CD14-positive monocyte (primary cell): ENCODE measurements around the gene KNDC1. TPM values are rescaled to one million over a fixed set of nuclear protein-coding genes. Genes with fewer than 3 reads are reported as not detected.

ENCODE experiments used
- DNase-seq, 3 donors: peaks; one replicate each; pipeline ENCODE4 v3.0.0-alpha.2; 2011 to 2022
- H2AFZ ChIP-seq: 2 replicates; pipeline ENCODE4 v1.6.0; 2012; ENCODE audit warnings: mild to moderate bottlenecking, low read depth, low read length, inconsistent platforms; ENCODE audit not compliant: insufficient read depth, poor library complexity, severe bottlenecking
- H3K27ac ChIP-seq, 2 donors: 1 replicate in 1 of 2; 2 replicates in 1 of 2; pipeline ENCODE4 v1.5.1; 2012 to 2013; ENCODE audit warnings: low read length in 2 of 2, control low read depth in 1 of 2, inconsistent platforms in 1 of 2, low read depth in 1 of 2, mild to moderate bottlenecking in 1 of 2
- H3K27me3 ChIP-seq, 2 donors: one replicate each; pipeline versions ENCODE4 v1.6.0 to v1.6.1; 2011 to 2013; ENCODE audit warnings: low read length in 2 of 2; ENCODE audit not compliant: control insufficient read depth in 2 of 2, insufficient read depth in 2 of 2
- H3K36me3 ChIP-seq, 2 donors: replicated peaks in 1 of 2; 1 replicate in 1 of 2; 2 replicates in 1 of 2; pipeline versions ENCODE4 v1.5.1 to v1.6.1; 2012 to 2013; ENCODE audit warnings: low read length in 2 of 2, control low read depth in 1 of 2, inconsistent platforms in 1 of 2, mild to moderate bottlenecking in 1 of 2; ENCODE audit not compliant: insufficient read depth in 2 of 2, control insufficient read depth in 1 of 2
- H3K4me1 ChIP-seq, 2 donors: 1 replicate in 1 of 2; 2 replicates in 1 of 2; pipeline versions ENCODE4 v1.5.1 to v1.6.1; 2012 to 2013; ENCODE audit warnings: low read length in 2 of 2, control low read depth in 1 of 2, inconsistent platforms in 1 of 2, mild to moderate bottlenecking in 1 of 2, moderate library complexity in 1 of 2; ENCODE audit not compliant: insufficient read depth in 2 of 2, control insufficient read depth in 1 of 2
- H3K4me2 ChIP-seq: replicated peaks from 2 replicates; pipeline ENCODE3; 2012; ENCODE audit warnings: low read length, moderate library complexity, mild to moderate bottlenecking; ENCODE audit not compliant: poor library complexity, severe bottlenecking; ENCODE audit errors: extremely low read depth
- H3K4me3 ChIP-seq, 3 experiments: fragments of 200-600 bp in 1 of 3; sonication (generic) in 1 of 3; replicated peaks in 1 of 3; 1 replicate in 2 of 3; 2 replicates in 1 of 3; pipeline ENCODE4 v1.5.1; 2011 to 2013; ENCODE audit warnings: low read length in 3 of 3, mild to moderate bottlenecking in 3 of 3, control low read depth in 2 of 3, low read depth in 2 of 3, inconsistent platforms in 1 of 3, moderate library complexity in 1 of 3
- H3K79me2 ChIP-seq: 2 replicates; pipeline ENCODE4 v1.6.0; 2012; ENCODE audit warnings: mild to moderate bottlenecking, control low read depth, inconsistent platforms, low read length, moderate library complexity; ENCODE audit not compliant: insufficient read depth
- H3K9ac ChIP-seq: 2 replicates; pipeline ENCODE4 v1.6.0; 2017; ENCODE audit warnings: low read length, mild to moderate bottlenecking; ENCODE audit not compliant: insufficient read depth, poor library complexity, severe bottlenecking
- H3K9me3 ChIP-seq, 2 donors: replicated peaks in 1 of 2; 1 replicate in 1 of 2; 2 replicates in 1 of 2; pipeline versions ENCODE4 v1.5.1 to v1.6.1; 2012 to 2013; ENCODE audit warnings: low read length in 2 of 2, control low read depth in 1 of 2; ENCODE audit not compliant: control insufficient read depth in 1 of 2, insufficient read depth in 1 of 2
- H4K20me1 ChIP-seq: 2 replicates; pipeline ENCODE4 v1.6.0; 2012; ENCODE audit warnings: mild to moderate bottlenecking, low read length, control low read depth, moderate library complexity; ENCODE audit not compliant: insufficient read depth
- H3K27ac Mint-ChIP-seq, 7 donors: one replicate each; pipeline ENCODE4 v1.8.0; 2020; ENCODE audit warnings: mild to moderate bottlenecking in 7 of 7, mixed read lengths in 7 of 7, moderate library complexity in 6 of 7, inconsistent platforms in 2 of 7
- H3K27me3 Mint-ChIP-seq, 3 donors: one replicate each; pipeline ENCODE4 v1.8.0; 2021 to 2022; ENCODE audit warnings: low read depth in 3 of 3, mild to moderate bottlenecking in 3 of 3, mixed read lengths in 3 of 3, moderate library complexity in 3 of 3, inconsistent platforms in 1 of 3
- H3K36me3 Mint-ChIP-seq, 2 donors: one replicate each; pipeline ENCODE4 v1.8.0; 2020; ENCODE audit warnings: mixed read lengths in 2 of 2, inconsistent platforms in 1 of 2, mild to moderate bottlenecking in 1 of 2
- H3K4me1 Mint-ChIP-seq: one replicate; pipeline ENCODE4 v1.8.0; 2020; ENCODE audit warnings: mild to moderate bottlenecking, mixed read lengths
- H3K4me3 Mint-ChIP-seq, 2 donors: one replicate each; pipeline ENCODE4 v1.8.0; 2020; ENCODE audit warnings: mild to moderate bottlenecking in 2 of 2, mixed read lengths in 2 of 2, moderate library complexity in 1 of 2
- H3K9me3 Mint-ChIP-seq, 7 donors: one replicate each; pipeline ENCODE4 v1.8.0; 2020 to 2022; ENCODE audit warnings: mixed read lengths in 7 of 7, mild to moderate bottlenecking in 6 of 7, moderate library complexity in 6 of 7, inconsistent platforms in 2 of 7
- CTCF ChIP-seq: fragments of 200-600 bp; IDR thresholded peaks from one replicate; pipeline ENCODE4 v1.8.0; 2022; ENCODE audit warnings: antibody characterized with exemption, mild to moderate bottlenecking
- WGBS: methylation state at CpG from one replicate; pipeline ENCODE4 v1.1.5; 2013; ENCODE audit warnings: missing lambda C conversion rate; ENCODE audit not compliant: insufficient coverage; 5-methylcytosine and 5-hydroxymethylcytosine counted together
- intact Hi-C, 2 donors: fragments of 100-400 bp; cut with micrococcal nuclease; formaldehyde crosslinking; loops; one replicate each; pipeline versions ENCODE4 v1.15.0 to v1.15.1; 2023
- polyA plus RNA-seq, 3 donors: library from polyadenylated mRNA; depleted of rRNA in 1 of 3; unstranded in 2 of 3; stranded (reverse) in 1 of 3; fragments of 300-500 nt in 2 of 3; fragments of >200 nt in 1 of 3; fragmentation: Illumina TruSeq in 2 of 3; gene quantifications; 1 replicate in 2 of 3; 2 replicates in 1 of 3; pipeline ENCODE4 v1.2.3, GENCODE V29; 2012 to 2021

Gene KNDC1
- polyA plus RNA-seq, 3 donors, result 0.22 to 0.80 TPM; not detected in 1

- intact Hi-C loops, result no loop called here
- WGBS, result 2% methylated on average over 7 of the region's 12 CpGs
- Histone ChIP-seq H3K27ac (peak overlapping the region; percentile 82 to 99), H3K9ac (peak overlapping the region; percentile 97), H3K27me3 (no peaks in the 10 kb centered on the region), H3K36me3 (peaks cover 32 to 34% of the 10 kb centered on the region in 2 donors), H3K4me2 (peak overlapping the region; percentile 99), H3K4me1 (peaks cover 66 to 73% of the 10 kb centered on the region in 2 donors), H3K9me3 (no peaks in the 10 kb centered on the region), H4K20me1 (peaks cover 53% of the 10 kb centered on the region), H3K79me2 (peaks cover 36% of the 10 kb centered on the region), H3K4me3 (peak overlapping the region; percentile 61 to 94 (median 81)), H2AFZ (no peak overlapping the region)
- Mint-ChIP-seq H3K36me3 (peaks cover 26 to 33% of the 10 kb centered on the region in 2 donors), H3K27ac (peak overlapping the region; percentile 87 to 96 (median 94)), H3K4me1 (peaks cover 51% of the 10 kb centered on the region), H3K9me3 (peaks cover 0 to 2% (median 0%) of the 10 kb centered on the region in 7 donors), H3K4me3 (peak overlapping the region; percentile 90 to 91), H3K27me3 (peaks cover 0 to 18% (median 2%) of the 10 kb centered on the region in 3 donors)
- DNase-seq, result peak; percentile 53 to 74 (median 61)
- peak; percentile 30 for TF ChIP-seq CTCF
Measured at GRCh38 chr10:133275684-133276092, 115.7 kb downstream of the KNDC1 start.

Other genes with a start within 250 kb of the KNDC1 start
- under 1 TPM in 1 of 3 donors, not detected in 2; 0.07 TPM for gene CFAP46, start 217.6 kb upstream of the KNDC1 start, polyA plus RNA-seq
- not detected for gene ADGRA1, start 72.3 kb upstream of the KNDC1 start, polyA plus RNA-seq
- under 1 TPM; 0.14 to 0.48 (median 0.24) TPM for gene UTF1, start 70.0 kb downstream of the KNDC1 start, polyA plus RNA-seq
- gene VENTX, start 77.6 kb downstream of the KNDC1 start, polyA plus RNA-seq, result 10 to 100 TPM in 1 of 3 donors, 1 to 10 TPM in 2; 1.4 to 56.0 (median 1.6) TPM
- gene ADAM8, start 116.6 kb downstream of the KNDC1 start, polyA plus RNA-seq, result 100 to 1,000 TPM in 1 of 3 donors, 10 to 100 TPM in 2; 32.7 to 228 (median 72.8) TPM
- 10 to 100 TPM; 25.9 to 78.6 (median 39.3) TPM for gene TUBGCP2, start 148.7 kb downstream of the KNDC1 start, polyA plus RNA-seq
- 100 to 1,000 TPM in 1 of 3 donors, 10 to 100 TPM in 2; 30.3 to 118 (median 84.7) TPM for gene ZNF511, start 148.7 kb downstream of the KNDC1 start, polyA plus RNA-seq
- not detected for gene CALY, start 176.7 kb downstream of the KNDC1 start, polyA plus RNA-seq
- gene PRAP1, start 187.2 kb downstream of the KNDC1 start, polyA plus RNA-seq, result not detected
- 10 to 100 TPM; 29.8 to 56.8 (median 39.0) TPM for gene FUOM, start 197.8 kb downstream of the KNDC1 start, polyA plus RNA-seq
- gene ECHS1, start 213.1 kb downstream of the KNDC1 start, polyA plus RNA-seq, result 100 to 1,000 TPM in 1 of 3 donors, 10 to 100 TPM in 2; 34.6 to 102 (median 85.1) TPM
- gene PAOX, start 219.0 kb downstream of the KNDC1 start, polyA plus RNA-seq, result 1 to 10 TPM; 3.9 to 9.5 (median 9.3) TPM
- gene MTG1, start 233.9 kb downstream of the KNDC1 start, polyA plus RNA-seq, result 10 to 100 TPM; 13.0 to 45.8 (median 17.1) TPM